OCI-LY3 (cell line): ENCODE measurements around the gene CD84.

Source experiments
- H2AFZ ChIP-seq: fragments of 200-600, 300-600 bp; shearing (Covaris generic); 2 replicates; pipeline ENCODE4 v1.6.0; 2014; ENCODE audit warnings: antibody characterized with exemption, low read depth, low read length
- H3K27ac ChIP-seq: fragments of 200-600, 300-600 bp; sonication (generic); 2 replicates; pipeline ENCODE4 v1.5.1; 2014; ENCODE audit warnings: mild to moderate bottlenecking, low read length, moderate library complexity, mixed read lengths
- H3K27me3 ChIP-seq: fragments of 200-600, 300-600 bp; sonication (generic); 2 replicates; pipeline ENCODE4 v1.6.1; 2014; ENCODE audit warnings: low read depth, low read length, mixed read lengths
- H3K36me3 ChIP-seq: fragments of 200-600, 300-600 bp; sonication (generic); replicated peaks from 2 replicates; pipeline ENCODE3; 2014; ENCODE audit warnings: low read depth, low read length, mixed read lengths
- H3K4me1 ChIP-seq: fragments of 300-600, 200-600 bp; sonication (generic); 2 replicates; pipeline ENCODE4 v1.6.1; 2014; ENCODE audit warnings: low read length, mixed read lengths
- H3K4me2 ChIP-seq: fragments of 200-600, 300-600 bp; sonication (generic); 2 replicates; pipeline ENCODE4 v1.6.1; 2014; ENCODE audit warnings: low read length, mixed read lengths
- H3K4me3 ChIP-seq: fragments of 300-600, 200-600 bp; sonication (generic); 2 replicates; pipeline ENCODE4 v1.5.1; 2014; ENCODE audit warnings: antibody characterized with exemption, mild to moderate bottlenecking, low read length, moderate library complexity
- H3K79me2 ChIP-seq: fragments of 300-600, 200-600 bp; shearing (Covaris generic); 2 replicates; pipeline ENCODE4 v1.6.1; 2014; ENCODE audit warnings: mild to moderate bottlenecking, low read length, mixed read lengths
- H3K9ac ChIP-seq: fragments of 300-600, 200-600 bp; shearing (Covaris generic); 2 replicates; pipeline ENCODE4 v1.6.0; 2014; ENCODE audit warnings: mild to moderate bottlenecking, low read length, moderate library complexity
- H3K9me3 ChIP-seq: fragments of 200-600, 300-600 bp; shearing (Covaris generic); 2 replicates; pipeline ENCODE4 v1.6.1; 2014; ENCODE audit warnings: low read length, mixed read lengths; ENCODE audit not compliant: insufficient read depth
- H4K20me1 ChIP-seq: fragments of 200-600, 300-600 bp; sonication (generic); 2 replicates; pipeline ENCODE4 v1.6.1; 2016; ENCODE audit warnings: low read length, mixed read lengths; ENCODE audit not compliant: insufficient read depth
- CTCF ChIP-seq: fragments of 200-600, 300-600 bp; sonication (generic); IDR thresholded peaks from 2 replicates; pipeline ENCODE4 v1.5.1; 2014; ENCODE audit warnings: antibody characterized with exemption, low read length, low read depth
- EZH2phosphoT487 ChIP-seq: fragments of 200-600 bp; shearing (Covaris generic); IDR thresholded peaks from 2 replicates; pipeline ENCODE4 v1.6.1; 2018; ENCODE audit warnings: antibody characterized with exemption, mixed run types, low read depth

The CD84 gene

DNA sequence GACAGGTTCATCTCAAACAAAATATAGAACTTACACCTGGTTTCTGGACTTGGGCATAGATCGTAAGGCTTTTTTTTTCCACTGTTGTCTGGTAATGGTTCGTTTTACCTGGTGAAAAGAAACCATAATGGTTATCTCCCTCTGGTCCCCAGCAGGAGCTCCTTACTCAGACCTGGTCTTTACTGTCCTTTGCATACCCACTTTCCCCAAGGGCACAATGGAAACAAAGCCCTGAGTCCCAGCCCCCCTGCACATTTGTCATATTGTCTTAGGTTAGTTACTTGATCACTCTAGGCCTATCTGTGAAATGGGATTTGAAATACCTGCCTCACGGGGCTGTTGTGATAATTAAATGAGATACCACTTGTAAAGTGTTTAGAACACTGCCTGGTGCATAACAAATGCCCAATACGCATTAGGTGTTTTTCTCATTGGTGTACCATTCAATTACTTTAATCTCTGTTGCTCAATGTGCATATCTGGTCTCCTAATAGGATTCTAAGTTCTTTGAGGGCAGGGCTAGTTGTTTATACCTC, 40.5 kb upstream of the CD84 start:
- Histone ChIP-seq H3K36me3 (no peaks in the 10 kb centered on the region), H3K4me2 (no peak overlapping the region), H3K9me3 (no peaks in the 10 kb centered on the region), H3K4me1 (peaks cover 36% of the 10 kb centered on the region), H4K20me1 (no peaks in the 10 kb centered on the region), H3K27me3 (no peaks in the 10 kb centered on the region), H3K4me3 (no peak overlapping the region), H2AFZ (no peak overlapping the region), H3K9ac (no peak overlapping the region), H3K79me2 (no peaks in the 10 kb centered on the region), H3K27ac (no peak overlapping the region)
- TF ChIP-seq CTCF = no peak
- no peak for TF ChIP-seq EZH2phosphoT487

DNA sequence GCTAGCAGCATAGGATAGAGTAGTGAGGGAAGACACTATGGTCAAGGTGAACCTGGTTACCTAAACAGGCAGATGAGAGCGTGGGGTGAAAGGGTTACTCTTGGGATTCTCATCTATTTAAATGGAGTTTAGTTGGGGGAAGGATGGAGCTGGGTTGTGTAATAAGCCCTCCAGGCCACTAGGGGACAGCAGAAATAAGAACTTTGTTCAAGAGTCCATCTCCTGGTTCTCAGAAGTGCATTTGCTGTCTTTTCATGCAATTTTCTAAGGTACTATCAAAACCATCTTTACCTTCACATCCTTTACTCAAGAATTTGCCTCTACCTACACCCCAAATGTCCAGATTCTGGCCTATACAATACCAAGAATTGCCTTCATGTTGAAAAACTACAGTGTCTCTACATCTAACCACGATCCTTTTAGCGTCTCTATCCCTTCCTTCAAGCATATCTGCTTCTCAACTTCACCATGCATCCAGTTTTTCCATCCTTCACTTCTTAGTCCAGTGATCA, 39.5 kb upstream of the CD84 start:
- Histone ChIP-seq H3K9ac (no peak overlapping the region), H3K4me2 (peak overlapping the region; percentile 2; the same call in 1 of the 2 replicates), H3K36me3 (no peaks in the 10 kb centered on the region), H2AFZ (peak overlapping the region; percentile 88), H3K4me3 (no peak overlapping the region), H3K4me1 (peaks cover 26% of the 10 kb centered on the region), H3K27me3 (peaks cover 2% of the 10 kb centered on the region; the same call in 1 of the 2 replicates), H4K20me1 (no peaks in the 10 kb centered on the region), H3K9me3 (no peaks in the 10 kb centered on the region), H3K79me2 (no peaks in the 10 kb centered on the region), H3K27ac (no peak overlapping the region)
- TF ChIP-seq EZH2phosphoT487 (no peak), CTCF (peak; percentile 72)

DNA sequence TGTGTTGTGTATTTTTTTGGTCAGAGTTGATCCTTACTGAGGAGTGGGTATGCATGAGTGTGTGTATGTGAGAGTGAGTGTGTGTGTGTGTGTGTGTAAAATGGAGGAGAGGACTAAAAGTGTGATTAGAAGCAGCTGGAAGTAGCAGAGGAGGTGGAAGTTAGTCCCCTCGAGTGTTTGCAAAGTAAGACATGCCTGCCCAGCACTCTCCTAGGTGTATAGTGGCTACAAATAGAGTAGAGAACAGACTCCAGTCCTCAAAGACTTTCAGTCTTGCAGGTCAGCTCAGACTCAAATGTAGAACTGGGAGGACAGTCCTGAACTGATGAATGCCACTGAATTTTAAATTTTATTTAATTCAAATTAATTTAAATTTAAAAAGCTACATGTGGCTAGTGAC, 39.0 kb upstream of the CD84 start:
- Histone ChIP-seq H3K4me1 (peaks cover 21% of the 10 kb centered on the region), H2AFZ (no peak overlapping the region), H3K4me2 (no peak overlapping the region), H3K79me2 (no peaks in the 10 kb centered on the region), H3K36me3 (no peaks in the 10 kb centered on the region), H3K4me3 (no peak overlapping the region), H3K27ac (no peak overlapping the region), H4K20me1 (no peaks in the 10 kb centered on the region), H3K27me3 (peaks cover 6% of the 10 kb centered on the region; the same call in 1 of the 2 replicates), H3K9me3 (no peaks in the 10 kb centered on the region), H3K9ac (no peak overlapping the region)
- TF ChIP-seq CTCF = no peak
- TF ChIP-seq EZH2phosphoT487 = no peak

DNA sequence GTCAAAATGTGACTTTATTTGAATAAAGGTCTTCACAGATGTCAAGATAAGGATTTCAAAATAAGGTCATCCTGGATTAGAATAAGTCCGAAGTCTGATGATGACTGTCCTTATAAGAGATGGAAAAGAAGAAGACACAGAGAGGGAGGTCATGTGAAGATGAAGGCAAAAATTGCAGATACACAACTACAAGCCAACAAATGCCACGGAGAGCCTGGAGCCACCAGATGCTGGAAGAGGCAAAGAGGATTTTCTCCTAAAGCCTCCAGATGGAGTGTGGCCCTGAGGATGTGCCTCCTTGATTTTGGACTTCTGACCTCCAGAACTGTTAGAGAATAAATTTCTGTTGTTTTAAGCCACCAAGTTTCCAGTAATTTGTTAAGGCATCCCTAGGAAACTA, 36.4 kb upstream of the CD84 start:
- Histone ChIP-seq H3K27me3 (peaks cover 9% of the 10 kb centered on the region; the same call in 1 of the 2 replicates), H2AFZ (no peak overlapping the region), H3K27ac (no peak overlapping the region), H4K20me1 (no peaks in the 10 kb centered on the region), H3K36me3 (no peaks in the 10 kb centered on the region), H3K4me3 (no peak overlapping the region), H3K79me2 (no peaks in the 10 kb centered on the region), H3K4me2 (no peak overlapping the region), H3K4me1 (peaks cover 18% of the 10 kb centered on the region), H3K9ac (no peak overlapping the region), H3K9me3 (no peaks in the 10 kb centered on the region)
- TF ChIP-seq CTCF (no peak), EZH2phosphoT487 (no peak)
